Colonic mucosa (tissue), 4 donors: Measurements from ENCODE around the gene KIF1A. TPM values are rescaled to one million over a fixed set of nuclear protein-coding genes. Genes with fewer than 3 reads are reported as not detected.
"Not testable (repeated sequence)": the region's sequence is repeated elsewhere in the genome, so short reads cannot be mapped to it uniquely, and the experiment has no call there.

Source experiments
- DNase-seq: peaks from one replicate; pipeline ENCODE4 v3.0.0-alpha.2; 2020
- H3K27ac ChIP-seq: fragments of 200-600 bp; one replicate; pipeline ENCODE4 v1.8.0; 2021
- H3K27me3 ChIP-seq: fragments of 200-600 bp; one replicate; pipeline ENCODE4 v1.8.0; 2021
- H3K36me3 ChIP-seq: fragments of 200-600 bp; one replicate; pipeline ENCODE4 v1.8.0; 2021
- H3K4me1 ChIP-seq: fragments of 200-600 bp; one replicate; pipeline ENCODE4 v1.8.0; 2021; ENCODE audit warnings: mild to moderate bottlenecking
- H3K4me3 ChIP-seq: fragments of 200-600 bp; one replicate; pipeline ENCODE4 v1.8.0; 2021
- H3K9ac ChIP-seq, 2 donors: one replicate each; pipeline ENCODE4 v1.7.0; 2013; ENCODE audit warnings: control low read depth in 2 of 2, low read depth in 2 of 2, low read length in 2 of 2
- H3K9me3 ChIP-seq: fragments of 200-600 bp; one replicate; pipeline ENCODE4 v1.8.0; 2021
- CTCF ChIP-seq: fragments of 200-600 bp; IDR thresholded peaks from one replicate; pipeline ENCODE4 v1.8.0; 2022; ENCODE audit warnings: antibody characterized with exemption, mild to moderate bottlenecking
- intact Hi-C: fragments of 100-400 bp; cut with DNase I; formaldehyde crosslinking; loops from one replicate; pipeline ENCODE4 v1.14.1; 2022
- total RNA-seq, 2 donors: library from RNA; stranded (reverse); fragmentation: NEBNext Ultra II Directional in 1 of 2; extraction: Animal tissue kit (Norgen Biotek cat#: 25700) in 1 of 2; gene quantifications; one replicate each; pipeline ENCODE4 v1.2.1, GENCODE V29; 2021
- donor health status: healthy.
- donor health status: DM: no; HTN: no; CAD: no.
- donor health status: DM: no; HTN: no; CAD: no.

Gene KIF1A
- total RNA-seq, 2 donors from 2014 or later: 1.9 to 4.3 TPM

DNA sequence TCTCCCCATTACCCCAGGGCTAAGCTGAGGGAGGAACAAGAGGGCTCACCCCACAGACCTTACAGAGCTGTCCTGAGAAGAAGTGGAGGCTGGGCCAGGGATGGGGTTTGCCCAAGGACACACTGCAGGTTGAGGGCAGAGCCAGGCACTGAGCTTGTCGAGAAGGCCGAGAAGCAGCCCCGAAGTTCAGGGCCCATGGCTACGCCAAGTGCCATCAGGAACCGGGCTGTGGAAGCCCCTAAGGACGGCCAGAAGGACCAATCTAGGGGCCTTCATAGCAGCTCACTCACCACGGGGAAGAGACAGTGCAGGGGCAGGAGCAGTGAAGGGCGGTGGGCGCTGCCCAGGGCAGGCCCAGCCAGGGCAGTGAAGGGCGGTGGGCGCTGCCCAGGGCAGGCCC is 30.0 kb upstream of the KIF1A start:
- no peak for DNase-seq
- Histone ChIP-seq H3K36me3 (no peaks in the 10 kb centered on the region), H3K4me1 (peaks cover 11% of the 10 kb centered on the region), H3K27me3 (no peaks in the 10 kb centered on the region), H3K9ac (no peak overlapping the region), H3K9me3 (no peaks in the 10 kb centered on the region), H3K4me3 (no peak overlapping the region), H3K27ac (no peak overlapping the region)
- TF ChIP-seq CTCF: no peak
- intact Hi-C loops: loop anchor here (2.0 kb wide), 1 partner anchor 141 kb away; no protein-coding TSS in a partner anchor

GRCh38 chr2:240848900-240849680 is 29.1 kb upstream of the KIF1A start:
- Histone ChIP-seq H3K27me3 (no peaks in the 10 kb centered on the region), H3K4me1 (peaks cover 11% of the 10 kb centered on the region), H3K9me3 (no peaks in the 10 kb centered on the region), H3K36me3 (no peaks in the 10 kb centered on the region), H3K27ac (no peak overlapping the region), H3K9ac (no peak overlapping the region), H3K4me3 (no peak overlapping the region)
- no peak for DNase-seq
- intact Hi-C loops: no loop called here
- no peak for TF ChIP-seq CTCF

DNA sequence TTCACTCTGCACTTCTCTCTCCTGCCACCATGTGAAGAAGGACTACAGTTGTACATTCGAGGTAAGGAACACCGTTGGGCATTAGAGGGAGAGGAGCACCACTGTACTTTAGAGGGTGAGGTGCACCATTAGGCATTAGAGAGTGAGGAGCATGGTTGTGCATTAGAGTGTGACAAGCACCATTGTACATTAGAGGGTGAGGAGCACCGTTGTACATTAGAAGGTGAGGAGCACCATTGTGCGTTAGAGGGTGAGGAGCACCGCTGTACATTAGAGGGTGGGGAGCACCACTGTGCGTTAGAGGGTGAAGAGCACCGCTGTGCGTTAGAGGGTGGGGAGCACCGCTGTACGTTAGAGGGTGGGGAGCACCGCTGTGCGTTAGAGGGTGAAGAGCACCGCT is 27.8 kb upstream of the KIF1A start:
- intact Hi-C loops: no loop called here
- no peaks in the 10 kb centered on the region for H3K36me3 ChIP-seq
- H3K27me3 ChIP-seq: no peaks in the 10 kb centered on the region
- no peak for TF ChIP-seq CTCF
- H3K9me3 ChIP-seq: no peaks in the 10 kb centered on the region
- no peak overlapping the region for H3K4me3 ChIP-seq
- peaks cover 11% of the 10 kb centered on the region for H3K4me1 ChIP-seq
- H3K9ac ChIP-seq: no peak overlapping the region
- H3K27ac ChIP-seq: no peak overlapping the region
- DNase-seq: no peak

GRCh38 chr2:240846873-240847595 is 27.0 kb upstream of the KIF1A start:
- Histone ChIP-seq H3K4me1 (peaks cover 11% of the 10 kb centered on the region), H3K27me3 (no peaks in the 10 kb centered on the region), H3K4me3 (no peak overlapping the region), H3K27ac (no peak overlapping the region), H3K9ac (no peak overlapping the region), H3K36me3 (no peaks in the 10 kb centered on the region), H3K9me3 (no peaks in the 10 kb centered on the region)
- TF ChIP-seq CTCF: no peak
- intact Hi-C loops: no loop called here
- no peak for DNase-seq

- H3K27ac ChIP-seq, H3K4me3 ChIP-seq, H3K27me3 ChIP-seq, H3K36me3 ChIP-seq, H3K9me3 ChIP-seq, intact Hi-C loops, H3K9ac ChIP-seq, H3K4me1 ChIP-seq, DNase-seq: not testable (repeated sequence)
These were observed 26.3 kb upstream of the KIF1A start for GRCh38 chr2:240846309-240846708.
